Right lobe of liver (tissue), 4 donors: ENCODE data around the gene NOS2.

Experiments used
- CTCF ChIP-seq, 4 donors: fragments of 200-600 bp in 3 of 4; fragments of 450-650 bp in 1 of 4; IDR thresholded peaks; one replicate each; pipeline versions ENCODE4 v1.5.1 to v1.8.0; 2016 to 2022; ENCODE audit warnings: antibody characterized with exemption in 4 of 4, mild to moderate bottlenecking in 2 of 4
- POLR2A ChIP-seq: fragments of 450-650 bp; IDR thresholded peaks from one replicate; pipeline ENCODE4 v1.6.1; 2017; ENCODE audit warnings: antibody characterized with exemption, mild to moderate bottlenecking
- donor health status: DM: no; HTN: no; CAD: no.
- donor health status: DM: no; HTN: no; CAD: no.
- donor health status: DM: no; HTN: yes; CAD: no.

DNA sequence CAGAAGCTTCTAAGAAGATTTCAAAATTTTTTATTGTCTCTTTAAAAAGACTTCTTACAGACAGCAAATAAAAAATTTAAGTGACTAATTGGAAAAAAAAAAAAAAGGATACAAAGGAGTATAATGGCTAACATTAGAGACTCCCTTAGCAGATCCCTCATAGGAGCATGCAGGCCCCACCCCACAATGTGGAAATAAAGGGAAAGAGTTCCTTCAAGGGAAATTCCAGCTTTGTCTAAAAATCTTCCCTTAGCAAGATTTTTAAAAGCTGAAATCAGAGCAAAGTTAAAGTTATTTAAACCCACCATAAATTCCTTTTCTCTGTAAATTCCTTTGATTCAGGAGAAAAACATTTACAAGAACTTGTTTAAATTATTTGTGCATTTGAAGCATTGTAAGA is 32.5 kb upstream of the NOS2 start:
- TF ChIP-seq POLR2A (no peak), CTCF (IDR thresholded peaks at IDR 0.05) (no peak)
